BLaER1 treated with 17β-estradiol and CSF1 and Interleukin-3, amounts not matched to agents 10 nM and 100 nM (cell line): ENCODE data around the gene LTBP1.

ENCODE experiments used
- H3K27ac ChIP-seq, 11 experiments: shearing (Covaris generic); formaldehyde crosslinking; 2 replicates each; pipeline ENCODE4 v1.8.1; 2022
- H3K27me3 ChIP-seq, 11 experiments: shearing (Covaris generic); formaldehyde crosslinking; 2 replicates each; pipeline ENCODE4 v1.8.1; 2022
- H3K36me3 ChIP-seq, 11 experiments: shearing (Covaris generic); formaldehyde crosslinking; 2 replicates each; pipeline ENCODE4 v1.8.1; 2022
- H3K4me1 ChIP-seq, 10 experiments: shearing (Covaris generic); formaldehyde crosslinking; 2 replicates each; pipeline ENCODE4 v1.8.1; 2022
- H3K4me2 ChIP-seq, 11 experiments: shearing (Covaris generic); formaldehyde crosslinking; 2 replicates each; pipeline ENCODE4 v1.8.1; 2022
- H3K4me3 ChIP-seq, 10 experiments: shearing (Covaris generic); formaldehyde crosslinking; 2 replicates each; pipeline ENCODE4 v1.8.1; 2022
- H3K9ac ChIP-seq, 11 experiments: shearing (Covaris generic); formaldehyde crosslinking; 2 replicates each; pipeline ENCODE4 v1.8.1; 2022
- H3K9me3 ChIP-seq, 11 experiments: shearing (Covaris generic); formaldehyde crosslinking; replicated peaks in 1 of 11; 2 replicates each; pipeline ENCODE4 v1.8.1; 2022
- H4K20me1 ChIP-seq, 11 experiments: shearing (Covaris generic); formaldehyde crosslinking; 2 replicates each; pipeline ENCODE4 v1.8.1; 2022
- Cebpa-rat ChIP-seq, 11 experiments: shearing (Covaris generic); IDR thresholded peaks; 2 replicates each; pipeline ENCODE4 v1.8.1; 2022

LTBP1 gene

DNA sequence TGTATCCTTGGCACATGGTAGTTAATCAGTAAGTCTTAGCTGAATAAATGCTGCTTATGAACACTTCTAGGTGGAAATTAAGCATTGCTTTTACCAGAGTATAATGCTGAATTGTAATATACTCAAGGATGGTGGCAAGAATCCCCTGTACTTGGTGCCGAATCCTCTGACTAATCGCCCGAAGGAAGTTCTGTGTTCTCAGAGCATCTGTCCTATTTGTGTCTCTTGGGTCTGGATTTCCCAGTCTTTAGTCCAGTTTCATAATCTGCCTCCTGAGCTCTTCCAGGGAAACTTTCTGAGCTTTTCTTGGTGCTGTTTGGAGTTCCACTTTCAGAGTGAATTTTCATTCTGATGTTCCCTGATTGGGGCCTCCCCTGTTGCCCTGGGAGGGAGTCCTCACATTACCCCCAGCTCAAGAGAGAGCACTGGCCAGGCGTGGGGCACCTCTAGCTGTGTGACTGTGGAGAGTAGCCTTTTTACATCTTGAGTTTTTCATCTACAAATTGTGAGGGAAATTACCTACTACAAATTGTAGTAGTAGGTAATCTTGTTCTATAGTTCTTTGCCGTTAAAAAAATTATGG, 144.9 kb downstream of the LTBP1 start:
- no peaks in the 10 kb centered on the region for H3K4me1 ChIP-seq
- no peak overlapping the region for H3K27ac ChIP-seq
- no peak overlapping the region for H3K9ac ChIP-seq
- H4K20me1 ChIP-seq, result no peaks in the 10 kb centered on the region
- no peak for TF ChIP-seq Cebpa-rat (IDR thresholded peaks at IDR 0.05)
- H3K4me2 ChIP-seq, result no peak overlapping the region
- no peaks in the 10 kb centered on the region for H3K27me3 ChIP-seq
- H3K36me3 ChIP-seq, result no peaks in the 10 kb centered on the region
- peaks cover 0 to 6% (median 0%) of the 10 kb centered on the region in 11 experiments; a peak in 1 of 22 replicates for H3K9me3 ChIP-seq
- H3K4me3 ChIP-seq, result no peak overlapping the region

DNA sequence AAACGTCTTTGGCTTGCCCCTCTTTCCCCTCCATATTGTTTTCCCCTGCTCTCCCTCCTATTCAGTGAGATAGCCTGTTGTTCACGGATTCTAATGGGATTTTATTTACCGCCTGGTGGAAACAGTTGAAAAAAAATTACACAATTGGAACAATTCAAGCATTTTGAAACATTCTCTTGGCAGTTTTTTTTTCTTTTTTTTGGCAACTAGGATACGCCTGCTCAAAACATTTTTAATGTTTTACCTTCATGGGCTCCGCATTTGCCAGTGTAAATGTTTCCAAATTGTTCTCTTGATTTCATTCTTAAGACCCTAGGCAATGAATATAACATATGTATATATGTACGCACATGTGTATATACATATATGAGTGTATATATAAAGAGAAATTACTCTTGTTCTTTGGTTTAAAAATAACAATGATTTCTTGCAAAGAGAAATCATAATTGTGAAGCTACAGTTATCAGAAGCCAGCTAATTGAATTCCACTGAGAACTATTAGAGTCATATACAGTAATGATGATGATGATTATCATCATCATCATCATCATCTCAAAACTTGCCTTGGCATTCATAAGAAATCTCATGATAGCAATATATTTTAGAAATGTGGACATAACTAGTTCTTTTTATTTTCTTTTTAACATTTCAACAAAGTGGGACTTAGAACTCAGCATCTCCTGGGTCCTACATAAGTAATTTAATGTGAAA, 146.7 kb downstream of the LTBP1 start:
- Histone ChIP-seq H3K4me1 (no peaks in the 10 kb centered on the region), H3K4me2 (no peak overlapping the region), H3K9me3 (peaks cover 0 to 6% (median 0%) of the 10 kb centered on the region in 11 experiments; a peak in 1 of 22 replicates), H3K4me3 (no peak overlapping the region), H4K20me1 (no peaks in the 10 kb centered on the region), H3K36me3 (no peaks in the 10 kb centered on the region), H3K27me3 (no peaks in the 10 kb centered on the region), H3K27ac (no peak overlapping the region), H3K9ac (no peak overlapping the region)
- no peak for TF ChIP-seq Cebpa-rat (IDR thresholded peaks at IDR 0.05)

DNA sequence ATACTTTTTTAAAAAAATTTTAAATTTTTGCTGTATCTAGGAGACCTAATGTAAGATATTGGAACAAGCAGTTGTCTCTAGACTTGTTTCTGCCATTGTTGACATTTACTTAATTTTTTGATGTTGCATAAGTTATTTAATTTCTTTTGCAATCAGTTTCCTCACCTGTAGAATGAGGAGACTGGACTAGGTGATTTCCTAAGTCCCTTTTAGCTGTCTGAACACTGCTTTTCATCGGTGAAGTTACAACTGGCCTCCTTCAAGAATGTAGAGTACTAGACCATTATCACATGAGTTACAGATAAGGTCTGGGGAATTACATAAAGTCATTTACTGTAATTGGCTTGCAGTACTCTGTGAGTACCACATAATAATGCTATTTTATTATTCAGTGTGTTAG, 147.6 kb downstream of the LTBP1 start:
- peaks cover 0 to 6% (median 0%) of the 10 kb centered on the region in 11 experiments; a peak in 1 of 22 replicates for H3K9me3 ChIP-seq
- no peaks in the 10 kb centered on the region for H4K20me1 ChIP-seq
- H3K27ac ChIP-seq, result no peak overlapping the region
- no peaks in the 10 kb centered on the region for H3K4me1 ChIP-seq
- no peak overlapping the region for H3K4me2 ChIP-seq
- TF ChIP-seq Cebpa-rat (IDR thresholded peaks at IDR 0.05), result no peak
- no peak overlapping the region for H3K9ac ChIP-seq
- H3K36me3 ChIP-seq, result no peaks in the 10 kb centered on the region
- no peak overlapping the region for H3K4me3 ChIP-seq
- no peaks in the 10 kb centered on the region for H3K27me3 ChIP-seq

DNA sequence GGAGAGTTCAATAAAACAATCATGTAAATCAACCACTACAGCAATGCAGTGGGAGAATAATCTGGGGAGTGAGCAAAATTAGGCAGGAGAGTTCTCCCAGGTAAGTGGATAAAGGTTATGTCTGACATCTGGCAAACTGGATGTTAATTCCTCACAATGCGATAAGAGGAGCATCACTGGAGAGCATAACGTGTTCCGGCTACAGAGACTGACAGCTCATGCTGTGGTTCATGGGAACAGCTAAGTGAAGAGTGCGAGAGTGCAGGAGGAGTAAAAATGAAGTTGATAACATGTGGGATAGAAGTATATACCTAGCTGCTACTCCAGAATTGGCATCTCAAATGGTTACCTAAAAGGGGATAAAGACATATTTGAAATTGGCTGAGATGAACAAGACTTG, 153.2 kb downstream of the LTBP1 start:
- TF ChIP-seq Cebpa-rat (IDR thresholded peaks at IDR 0.05), result no peak
- no peak overlapping the region for H3K4me3 ChIP-seq
- H3K9me3 ChIP-seq, result peaks cover 0 to 6% (median 0%) of the 10 kb centered on the region in 11 experiments; a peak in 1 of 22 replicates
- no peak overlapping the region for H3K27ac ChIP-seq
- no peaks in the 10 kb centered on the region for H3K36me3 ChIP-seq
- no peak overlapping the region for H3K9ac ChIP-seq
- peaks cover 0 to 5% (median 0%) of the 10 kb centered on the region in 10 experiments; a peak in 2 of 20 replicates for H3K4me1 ChIP-seq
- H3K27me3 ChIP-seq, result no peaks in the 10 kb centered on the region
- no peak overlapping the region for H3K4me2 ChIP-seq
- H4K20me1 ChIP-seq, result no peaks in the 10 kb centered on the region

DNA sequence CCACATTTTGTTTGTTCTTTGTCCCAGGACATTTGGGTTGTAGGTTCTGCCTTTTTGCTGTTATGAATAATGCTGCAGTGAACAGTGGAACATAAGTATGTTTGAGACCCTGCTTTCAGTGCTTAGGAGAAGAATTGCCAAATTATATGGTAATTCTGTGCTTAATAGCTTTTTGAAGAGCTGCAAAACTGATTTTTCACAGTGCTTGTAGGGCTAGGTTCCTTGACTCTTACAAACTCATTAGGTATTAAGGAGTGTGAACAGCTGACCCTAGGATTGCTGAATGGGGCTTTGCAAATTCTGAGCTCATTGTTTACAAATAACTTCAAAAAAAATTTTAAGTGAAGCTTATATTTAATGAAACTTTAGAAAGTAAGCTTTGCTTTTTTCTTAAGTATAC, 154.2 kb downstream of the LTBP1 start:
- Histone ChIP-seq H3K9me3 (no peaks in the 10 kb centered on the region), H3K9ac (no peak overlapping the region), H3K27ac (no peak overlapping the region), H3K4me3 (no peak overlapping the region), H4K20me1 (no peaks in the 10 kb centered on the region), H3K27me3 (no peaks in the 10 kb centered on the region), H3K4me1 (peaks cover 0 to 5% (median 0%) of the 10 kb centered on the region in 10 experiments; a peak in 2 of 20 replicates), H3K4me2 (no peak overlapping the region), H3K36me3 (no peaks in the 10 kb centered on the region)
- no peak for TF ChIP-seq Cebpa-rat (IDR thresholded peaks at IDR 0.05)

DNA sequence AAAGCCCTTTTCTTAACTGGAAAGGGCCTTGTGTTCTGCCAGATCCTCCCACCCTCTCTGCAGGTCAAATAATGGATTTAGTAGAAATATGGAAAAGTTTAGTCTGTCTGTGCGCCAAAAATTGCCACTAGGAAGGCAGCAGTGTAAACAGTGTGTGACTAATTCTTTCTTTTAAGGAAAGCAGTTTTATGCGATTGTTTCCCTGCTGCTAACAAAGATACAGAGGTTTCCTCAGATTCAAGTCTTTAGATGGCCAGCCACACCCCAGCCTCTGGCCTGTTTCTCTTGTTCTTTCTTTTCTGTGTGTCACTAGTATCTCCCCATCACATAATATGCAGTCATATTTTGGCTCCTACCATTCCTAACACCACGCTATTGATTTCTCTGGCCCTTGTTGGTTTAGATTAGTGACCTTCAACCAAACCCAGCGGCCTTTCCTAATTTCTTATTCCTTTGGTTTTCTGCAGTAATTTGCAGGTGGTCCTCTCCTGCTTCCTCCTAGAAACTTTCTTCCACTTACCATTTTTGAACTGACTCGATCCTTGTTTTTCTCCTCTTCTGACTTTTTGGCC, 157.4 kb downstream of the LTBP1 start:
- Histone ChIP-seq H4K20me1 (no peaks in the 10 kb centered on the region), H3K4me1 (peaks cover 0 to 5% (median 0%) of the 10 kb centered on the region in 10 experiments; a peak in 2 of 20 replicates), H3K27ac (no peak overlapping the region), H3K36me3 (no peaks in the 10 kb centered on the region), H3K4me3 (no peak overlapping the region), H3K9me3 (no peaks in the 10 kb centered on the region), H3K9ac (no peak overlapping the region), H3K4me2 (no peak overlapping the region), H3K27me3 (no peaks in the 10 kb centered on the region)
- no peak for TF ChIP-seq Cebpa-rat (IDR thresholded peaks at IDR 0.05)

DNA sequence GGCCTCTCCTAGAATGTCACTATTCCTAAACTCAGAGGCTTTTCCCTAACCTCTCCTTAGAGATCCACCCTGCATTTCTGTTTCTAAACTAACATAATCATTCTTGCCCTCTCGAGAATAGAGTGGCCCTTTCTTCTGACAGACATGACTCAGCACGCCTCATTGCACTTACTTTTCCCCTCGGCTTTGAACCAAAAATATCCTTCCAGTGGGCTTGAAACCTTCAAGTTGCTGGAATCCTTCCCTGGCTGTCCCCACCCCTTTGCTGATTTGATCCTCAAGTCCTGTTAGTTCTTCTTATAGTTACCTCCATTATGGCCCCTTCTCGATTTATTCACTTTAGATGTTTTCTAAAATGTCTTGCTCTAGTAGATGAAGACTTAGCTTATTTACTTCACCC, 158.0 kb downstream of the LTBP1 start:
- no peak for TF ChIP-seq Cebpa-rat (IDR thresholded peaks at IDR 0.05)
- no peak overlapping the region for H3K9ac ChIP-seq
- no peak overlapping the region for H3K27ac ChIP-seq
- peaks cover 0 to 5% (median 0%) of the 10 kb centered on the region in 10 experiments; a peak in 2 of 20 replicates for H3K4me1 ChIP-seq
- H3K36me3 ChIP-seq, result no peaks in the 10 kb centered on the region
- no peak overlapping the region for H3K4me3 ChIP-seq
- no peaks in the 10 kb centered on the region for H4K20me1 ChIP-seq
- no peak overlapping the region for H3K4me2 ChIP-seq
- no peaks in the 10 kb centered on the region for H3K27me3 ChIP-seq
- H3K9me3 ChIP-seq, result no peaks in the 10 kb centered on the region

DNA sequence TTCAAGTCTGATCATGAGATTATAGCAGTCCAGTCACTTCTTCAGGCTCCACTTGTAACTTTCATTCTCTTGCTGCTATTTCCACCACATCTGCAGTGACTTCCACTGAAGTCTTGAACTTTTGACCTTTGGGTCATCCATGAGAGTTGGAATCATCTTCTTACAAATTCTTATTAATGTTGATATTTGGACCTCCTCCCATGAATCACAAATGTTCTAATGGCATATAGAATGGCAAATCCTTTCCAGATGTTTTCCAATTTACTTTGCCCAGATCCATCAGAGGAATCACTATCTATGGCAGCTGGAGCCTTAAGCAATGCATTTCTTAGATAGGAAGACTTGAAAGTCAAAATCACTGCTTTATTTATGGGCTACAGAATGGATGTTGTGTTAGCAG, 159.4 kb downstream of the LTBP1 start:
- H4K20me1 ChIP-seq, result no peaks in the 10 kb centered on the region
- no peak overlapping the region for H3K9ac ChIP-seq
- H3K27me3 ChIP-seq, result no peaks in the 10 kb centered on the region
- peaks cover 0 to 5% (median 0%) of the 10 kb centered on the region in 10 experiments; a peak in 2 of 20 replicates for H3K4me1 ChIP-seq
- no peak overlapping the region for H3K4me3 ChIP-seq
- H3K36me3 ChIP-seq, result no peaks in the 10 kb centered on the region; a peak in 1 of 22 replicates
- TF ChIP-seq Cebpa-rat (IDR thresholded peaks at IDR 0.05), result no peak
- no peaks in the 10 kb centered on the region for H3K9me3 ChIP-seq
- no peak overlapping the region for H3K27ac ChIP-seq
- H3K4me2 ChIP-seq, result no peak overlapping the region

DNA sequence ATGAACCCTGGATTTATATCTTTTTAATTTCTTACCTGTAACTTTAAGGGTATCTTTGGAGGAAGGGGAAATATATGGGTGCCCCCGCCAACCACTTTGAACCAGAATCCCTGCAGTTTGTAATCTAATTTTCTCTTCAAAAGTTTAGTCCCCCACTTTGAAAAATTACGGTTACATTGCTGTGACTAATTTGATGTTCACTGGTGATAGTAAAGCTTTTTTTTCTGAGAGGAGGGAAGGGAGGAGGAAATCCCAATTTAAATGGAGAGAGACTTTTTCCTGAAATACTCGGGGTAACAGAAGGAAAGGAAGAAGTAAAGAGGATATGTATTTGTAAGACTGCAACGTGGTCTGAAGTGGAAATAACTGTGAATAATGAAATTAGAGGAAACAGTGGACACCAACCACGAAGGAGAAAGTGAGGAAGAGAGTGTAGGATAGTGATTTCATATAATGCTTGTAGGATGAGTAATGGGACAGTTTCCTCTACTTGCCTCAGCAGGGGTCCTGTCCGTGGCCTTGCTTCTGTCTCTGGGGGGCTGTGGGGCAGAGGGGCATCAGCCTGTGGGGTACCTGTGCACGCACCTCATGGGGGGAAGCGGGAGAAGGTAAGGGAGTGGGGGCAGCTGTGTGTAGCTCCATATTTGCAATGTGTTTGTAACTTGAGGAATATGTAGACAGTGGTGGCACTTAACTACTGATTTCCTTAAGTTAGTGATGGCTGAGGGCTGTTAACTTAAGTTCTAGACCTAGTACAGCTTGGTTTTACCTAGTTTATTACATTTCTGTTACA, 161.1 kb downstream of the LTBP1 start:
- H3K27ac ChIP-seq, result no peak overlapping the region
- H4K20me1 ChIP-seq, result no peaks in the 10 kb centered on the region
- H3K4me1 ChIP-seq, result peaks cover 0 to 5% (median 0%) of the 10 kb centered on the region in 10 experiments; a peak in 2 of 20 replicates
- H3K36me3 ChIP-seq, result no peaks in the 10 kb centered on the region; a peak in 1 of 22 replicates
- H3K4me3 ChIP-seq, result no peak overlapping the region
- no peaks in the 10 kb centered on the region for H3K9me3 ChIP-seq
- no peak overlapping the region for H3K4me2 ChIP-seq
- TF ChIP-seq Cebpa-rat (IDR thresholded peaks at IDR 0.05), result no peak
- no peaks in the 10 kb centered on the region for H3K27me3 ChIP-seq
- no peak overlapping the region for H3K9ac ChIP-seq
